ENCODE results near the gene GPAM. TPM values are rescaled to one million over a fixed set of nuclear protein-coding genes. Genes with fewer than 3 reads are reported as not detected.

GPAM gene
- total RNA-seq, 1 donor from 2014 or later = 10.0 TPM

DNA sequence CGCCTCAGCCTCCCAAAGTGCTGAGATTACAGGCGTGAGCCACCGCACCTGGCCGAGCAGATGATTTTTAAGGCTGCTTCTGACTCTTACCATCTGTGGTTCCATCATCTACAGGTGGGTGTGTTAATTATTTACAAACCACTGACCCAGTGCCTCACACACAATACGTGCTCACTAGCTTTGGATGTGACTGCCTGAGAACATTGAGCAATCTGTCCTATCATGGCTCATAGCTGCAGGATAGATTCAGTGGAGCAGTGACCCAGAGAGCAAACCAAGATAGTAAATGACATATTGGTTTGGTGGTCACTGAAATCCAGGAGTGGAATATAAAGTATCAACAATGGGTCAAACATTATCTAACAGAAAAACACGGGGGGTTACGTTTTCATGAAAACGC lies 24.1 kb downstream of the GPAM start:
- Mint-ChIP-seq H3K27ac (ENCODE audit: unreplicated experiment) (no peak overlapping the region), H3K4me1 (ENCODE audit: unreplicated experiment) (no peaks in the 10 kb centered on the region), H3K9me3 (ENCODE audit: unreplicated experiment) (no peaks in the 10 kb centered on the region), H3K36me3 (ENCODE audit: unreplicated experiment) (peaks cover 58% of the 10 kb centered on the region), H3K4me3 (ENCODE audit: unreplicated experiment) (no peak overlapping the region), H3K27me3 (ENCODE audit: unreplicated experiment) (no peaks in the 10 kb centered on the region)
- DNase-seq (ENCODE audit: extremely low spot score, unreplicated experiment) = no peak
- TF ChIP-seq, protein P1, sequence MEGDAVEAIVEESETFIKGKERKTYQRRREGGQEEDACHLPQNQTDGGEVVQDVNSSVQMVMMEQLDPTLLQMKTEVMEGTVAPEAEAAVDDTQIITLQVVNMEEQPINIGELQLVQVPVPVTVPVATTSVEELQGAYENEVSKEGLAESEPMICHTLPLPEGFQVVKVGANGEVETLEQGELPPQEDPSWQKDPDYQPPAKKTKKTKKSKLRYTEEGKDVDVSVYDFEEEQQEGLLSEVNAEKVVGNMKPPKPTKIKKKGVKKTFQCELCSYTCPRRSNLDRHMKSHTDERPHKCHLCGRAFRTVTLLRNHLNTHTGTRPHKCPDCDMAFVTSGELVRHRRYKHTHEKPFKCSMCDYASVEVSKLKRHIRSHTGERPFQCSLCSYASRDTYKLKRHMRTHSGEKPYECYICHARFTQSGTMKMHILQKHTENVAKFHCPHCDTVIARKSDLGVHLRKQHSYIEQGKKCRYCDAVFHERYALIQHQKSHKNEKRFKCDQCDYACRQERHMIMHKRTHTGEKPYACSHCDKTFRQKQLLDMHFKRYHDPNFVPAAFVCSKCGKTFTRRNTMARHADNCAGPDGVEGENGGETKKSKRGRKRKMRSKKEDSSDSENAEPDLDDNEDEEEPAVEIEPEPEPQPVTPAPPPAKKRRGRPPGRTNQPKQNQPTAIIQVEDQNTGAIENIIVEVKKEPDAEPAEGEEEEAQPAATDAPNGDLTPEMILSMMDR (IDR thresholded peaks at IDR 0.05) = no peak

DNA sequence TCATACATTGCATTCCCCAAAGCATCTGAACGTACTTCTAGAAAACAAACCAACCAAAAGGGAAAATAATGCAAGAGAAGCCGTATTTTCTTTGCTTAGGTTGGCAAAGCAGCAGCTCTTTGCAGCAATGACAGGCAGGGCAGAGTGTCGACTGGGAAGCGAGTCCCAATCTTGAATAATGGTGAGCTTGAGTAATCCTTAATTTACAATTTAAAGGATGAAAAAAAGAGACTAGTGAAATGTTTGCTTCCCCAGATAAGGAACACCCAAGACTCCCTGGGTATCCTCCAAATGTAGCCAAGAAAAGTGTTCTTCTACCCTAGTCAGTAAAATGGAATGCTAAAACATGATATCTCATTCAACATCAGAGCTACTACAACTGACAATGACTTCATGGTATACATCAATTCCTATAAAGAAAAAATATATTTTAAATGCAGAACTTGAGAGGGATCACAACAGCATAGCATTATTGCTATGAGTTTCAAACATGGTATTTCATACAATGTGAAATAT lies 32.0 kb downstream of the GPAM start:
- TF ChIP-seq, protein P1 (IDR thresholded peaks at IDR 0.05) = no peak
- Mint-ChIP-seq H3K36me3 (ENCODE audit: unreplicated experiment) (peaks cover 27% of the 10 kb centered on the region), H3K9me3 (ENCODE audit: unreplicated experiment) (no peaks in the 10 kb centered on the region), H3K27me3 (ENCODE audit: unreplicated experiment) (no peaks in the 10 kb centered on the region), H3K27ac (ENCODE audit: unreplicated experiment) (no peak overlapping the region), H3K4me3 (ENCODE audit: unreplicated experiment) (no peak overlapping the region), H3K4me1 (ENCODE audit: unreplicated experiment) (no peaks in the 10 kb centered on the region)
- DNase-seq (ENCODE audit: extremely low spot score, unreplicated experiment) = no peak

DNA sequence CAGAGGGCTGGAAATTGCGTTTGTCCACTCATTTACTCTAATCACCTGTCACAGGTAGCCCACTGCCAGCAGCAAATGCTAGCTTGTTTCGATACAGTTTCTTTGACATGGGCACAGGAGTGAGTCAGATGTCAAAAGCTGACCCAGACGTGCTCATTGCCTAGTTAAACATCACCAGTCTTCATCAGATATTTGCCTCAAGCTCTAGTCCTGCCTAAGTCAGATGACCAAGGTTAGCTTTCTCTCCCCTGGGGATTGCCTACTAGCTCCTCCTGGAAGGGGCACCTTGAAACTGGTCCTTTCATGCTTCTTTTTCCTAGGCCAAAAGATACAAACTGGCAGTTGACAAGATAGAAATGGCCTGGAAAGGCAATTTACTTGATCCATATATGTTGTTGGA lies 35.2 kb downstream of the GPAM start:
- Mint-ChIP-seq H3K27ac (ENCODE audit: unreplicated experiment) (no peak overlapping the region), H3K9me3 (ENCODE audit: unreplicated experiment) (no peaks in the 10 kb centered on the region), H3K4me1 (ENCODE audit: unreplicated experiment) (no peaks in the 10 kb centered on the region), H3K36me3 (ENCODE audit: unreplicated experiment) (peaks cover 12% of the 10 kb centered on the region), H3K27me3 (ENCODE audit: unreplicated experiment) (no peaks in the 10 kb centered on the region), H3K4me3 (ENCODE audit: unreplicated experiment) (no peak overlapping the region)
- TF ChIP-seq, protein P1 (IDR thresholded peaks at IDR 0.05) = no peak
- DNase-seq (ENCODE audit: extremely low spot score, unreplicated experiment) = no peak

DNA sequence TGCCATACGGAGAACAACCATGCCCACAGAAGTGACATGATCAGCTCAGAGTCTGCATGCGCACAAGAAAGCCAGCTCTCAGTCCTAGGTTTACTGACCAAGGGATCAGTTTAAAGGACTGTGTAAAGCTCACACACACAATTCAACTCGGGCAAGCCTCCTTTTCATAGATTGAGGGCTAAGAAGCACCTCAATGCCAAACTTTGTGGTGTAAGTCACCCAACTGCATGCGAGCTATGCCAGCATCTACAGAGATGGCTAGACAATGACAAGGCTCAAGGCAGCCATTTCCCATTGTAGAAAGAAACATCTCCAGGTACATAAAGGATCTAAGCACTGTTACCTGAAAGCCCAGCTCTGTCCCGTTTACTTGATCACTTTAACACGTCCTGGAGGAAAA lies 36.8 kb downstream of the GPAM start:
- Mint-ChIP-seq H3K27ac (ENCODE audit: unreplicated experiment) (no peak overlapping the region), H3K36me3 (ENCODE audit: unreplicated experiment) (peaks cover 8% of the 10 kb centered on the region), H3K4me3 (ENCODE audit: unreplicated experiment) (no peak overlapping the region), H3K9me3 (ENCODE audit: unreplicated experiment) (no peaks in the 10 kb centered on the region), H3K27me3 (ENCODE audit: unreplicated experiment) (no peaks in the 10 kb centered on the region), H3K4me1 (ENCODE audit: unreplicated experiment) (no peaks in the 10 kb centered on the region)
- no peak for DNase-seq (ENCODE audit: extremely low spot score, unreplicated experiment)
- TF ChIP-seq, protein P1 (IDR thresholded peaks at IDR 0.05) = no peak

DNA sequence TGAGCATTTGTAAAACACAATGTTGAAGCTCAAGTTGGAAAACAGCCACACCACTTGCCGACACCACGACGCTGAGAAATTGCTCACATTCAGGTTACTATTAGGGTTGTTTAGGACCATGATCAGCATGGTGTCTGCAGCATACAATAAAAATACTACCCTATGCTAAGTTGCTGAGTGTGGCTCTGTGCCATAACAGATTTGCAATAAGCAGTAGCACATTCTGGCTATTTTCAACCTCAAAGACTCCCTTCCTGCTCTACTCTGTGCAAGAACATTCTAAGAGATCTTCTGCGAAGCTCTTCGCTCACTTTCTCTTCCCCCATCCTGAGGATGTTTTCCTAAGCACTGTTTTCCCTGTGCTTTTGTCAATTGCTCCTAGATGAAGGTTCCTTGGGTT lies 38.3 kb downstream of the GPAM start:
- no peak for DNase-seq (ENCODE audit: extremely low spot score, unreplicated experiment)
- peaks cover 5% of the 10 kb centered on the region for H3K36me3 Mint-ChIP-seq (ENCODE audit: unreplicated experiment)
- no peaks in the 10 kb centered on the region for H3K9me3 Mint-ChIP-seq (ENCODE audit: unreplicated experiment)
- H3K4me3 Mint-ChIP-seq (ENCODE audit: unreplicated experiment) = no peak overlapping the region
- TF ChIP-seq, protein P1 (IDR thresholded peaks at IDR 0.05) = no peak
- no peaks in the 10 kb centered on the region for H3K4me1 Mint-ChIP-seq (ENCODE audit: unreplicated experiment)
- H3K27ac Mint-ChIP-seq (ENCODE audit: unreplicated experiment) = no peak overlapping the region
- no peaks in the 10 kb centered on the region for H3K27me3 Mint-ChIP-seq (ENCODE audit: unreplicated experiment)

Measured in osteocyte (in vitro differentiated cells).